ENCODE measurements around the gene RBM15. TPM values are rescaled to one million over a fixed set of nuclear protein-coding genes. Genes with fewer than 3 reads are reported as not detected.

The RBM15 gene
- total and polyA plus RNA-seq, 2 of the 13 experiments (the other 11 are each of a cell fraction or from before 2014, with no cell fraction given): 13.5 to 36.4 TPM

GRCh38 chr1:110312188-110313121, 26.7 kb upstream of the RBM15 start (continued):
- TF ChIP-seq, protein P1, sequence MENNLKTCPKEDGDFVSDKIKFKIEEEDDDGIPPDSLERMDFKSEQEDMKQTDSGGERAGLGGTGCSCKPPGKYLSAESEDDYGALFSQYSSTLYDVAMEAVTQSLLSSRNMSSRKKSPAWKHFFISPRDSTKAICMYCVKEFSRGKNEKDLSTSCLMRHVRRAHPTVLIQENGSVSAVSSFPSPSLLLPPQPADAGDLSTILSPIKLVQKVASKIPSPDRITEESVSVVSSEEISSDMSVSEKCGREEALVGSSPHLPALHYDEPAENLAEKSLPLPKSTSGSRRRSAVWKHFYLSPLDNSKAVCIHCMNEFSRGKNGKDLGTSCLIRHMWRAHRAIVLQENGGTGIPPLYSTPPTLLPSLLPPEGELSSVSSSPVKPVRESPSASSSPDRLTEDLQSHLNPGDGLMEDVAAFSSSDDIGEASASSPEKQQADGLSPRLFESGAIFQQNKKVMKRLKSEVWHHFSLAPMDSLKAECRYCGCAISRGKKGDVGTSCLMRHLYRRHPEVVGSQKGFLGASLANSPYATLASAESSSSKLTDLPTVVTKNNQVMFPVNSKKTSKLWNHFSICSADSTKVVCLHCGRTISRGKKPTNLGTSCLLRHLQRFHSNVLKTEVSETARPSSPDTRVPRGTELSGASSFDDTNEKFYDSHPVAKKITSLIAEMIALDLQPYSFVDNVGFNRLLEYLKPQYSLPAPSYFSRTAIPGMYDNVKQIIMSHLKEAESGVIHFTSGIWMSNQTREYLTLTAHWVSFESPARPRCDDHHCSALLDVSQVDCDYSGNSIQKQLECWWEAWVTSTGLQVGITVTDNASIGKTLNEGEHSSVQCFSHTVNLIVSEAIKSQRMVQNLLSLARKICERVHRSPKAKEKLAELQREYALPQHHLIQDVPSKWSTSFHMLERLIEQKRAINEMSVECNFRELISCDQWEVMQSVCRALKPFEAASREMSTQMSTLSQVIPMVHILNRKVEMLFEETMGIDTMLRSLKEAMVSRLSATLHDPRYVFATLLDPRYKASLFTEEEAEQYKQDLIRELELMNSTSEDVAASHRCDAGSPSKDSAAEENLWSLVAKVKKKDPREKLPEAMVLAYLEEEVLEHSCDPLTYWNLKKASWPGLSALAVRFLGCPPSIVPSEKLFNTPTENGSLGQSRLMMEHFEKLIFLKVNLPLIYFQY (CRISPR knock-in tag; IDR thresholded peaks at IDR 0.05; ENCODE audit: borderline replicate concordance): peak; percentile 47; the same call in 1 of the 2 replicates
- no peak for TF ChIP-seq ZNF543 (CRISPR knock-in tag; IDR thresholded peaks at IDR 0.05)
- TF ChIP-seq ZNF263 (CRISPR knock-in tag; IDR thresholded peaks at IDR 0.05): no peak
- no peak for TF ChIP-seq DPF2 (CRISPR knock-in tag; IDR thresholded peaks at IDR 0.05; ENCODE audit: borderline replicate concordance, low read depth)
- TF ChIP-seq TGIF2 (CRISPR knock-in tag; IDR thresholded peaks at IDR 0.05): 0 out of 2 replicates have a peak, but pooled peaks have one; percentile 18
- TF ChIP-seq GABPB1 (CRISPR knock-in tag; IDR thresholded peaks at IDR 0.05): peak; percentile 29; the same call in 1 of the 2 replicates
- TF ChIP-seq ELF3 (CRISPR knock-in tag; IDR thresholded peaks at IDR 0.05): 0 out of 2 replicates have a peak, but pooled peaks have one; percentile 19
- no peak for TF ChIP-seq ZNF841 (CRISPR knock-in tag; IDR thresholded peaks at IDR 0.05; ENCODE audit: borderline replicate concordance)
- no peak for TF ChIP-seq SKI (IDR thresholded peaks at IDR 0.05; ENCODE audit: partially characterized antibody)
- TF ChIP-seq KDM1A (CRISPR knock-in tag; IDR thresholded peaks at IDR 0.05): no peak
- no peak for TF ChIP-seq JUNB (CRISPR knock-in tag; IDR thresholded peaks at IDR 0.05; ENCODE audit: borderline replicate concordance)
- no peak for TF ChIP-seq SSRP1 (CRISPR knock-in tag; IDR thresholded peaks at IDR 0.05)
- no peak for TF ChIP-seq PRMT3 (CRISPR knock-in tag; IDR thresholded peaks at IDR 0.05; ENCODE audit: borderline replicate concordance, low read depth)
- TF ChIP-seq PHF5A (CRISPR knock-in tag; IDR thresholded peaks at IDR 0.05; ENCODE audit: low read depth, unreplicated experiment): no peak
- 0 out of 2 replicates have a peak, but pooled peaks have one; percentile 25 for TF ChIP-seq ERF (CRISPR knock-in tag; IDR thresholded peaks at IDR 0.05)
- TF ChIP-seq TEAD3 (CRISPR knock-in tag; optimal IDR thresholded peaks at IDR 0.05; ENCODE audit: borderline replicate concordance): peak; percentile 33
- 0 out of 2 replicates have a peak, but pooled peaks have one; percentile 22 for TF ChIP-seq ZNF574 (CRISPR knock-in tag; IDR thresholded peaks at IDR 0.05)
- TF ChIP-seq HNF4A (CRISPR knock-in tag; IDR thresholded peaks at IDR 0.05): no peak
- TF ChIP-seq, protein P2, sequence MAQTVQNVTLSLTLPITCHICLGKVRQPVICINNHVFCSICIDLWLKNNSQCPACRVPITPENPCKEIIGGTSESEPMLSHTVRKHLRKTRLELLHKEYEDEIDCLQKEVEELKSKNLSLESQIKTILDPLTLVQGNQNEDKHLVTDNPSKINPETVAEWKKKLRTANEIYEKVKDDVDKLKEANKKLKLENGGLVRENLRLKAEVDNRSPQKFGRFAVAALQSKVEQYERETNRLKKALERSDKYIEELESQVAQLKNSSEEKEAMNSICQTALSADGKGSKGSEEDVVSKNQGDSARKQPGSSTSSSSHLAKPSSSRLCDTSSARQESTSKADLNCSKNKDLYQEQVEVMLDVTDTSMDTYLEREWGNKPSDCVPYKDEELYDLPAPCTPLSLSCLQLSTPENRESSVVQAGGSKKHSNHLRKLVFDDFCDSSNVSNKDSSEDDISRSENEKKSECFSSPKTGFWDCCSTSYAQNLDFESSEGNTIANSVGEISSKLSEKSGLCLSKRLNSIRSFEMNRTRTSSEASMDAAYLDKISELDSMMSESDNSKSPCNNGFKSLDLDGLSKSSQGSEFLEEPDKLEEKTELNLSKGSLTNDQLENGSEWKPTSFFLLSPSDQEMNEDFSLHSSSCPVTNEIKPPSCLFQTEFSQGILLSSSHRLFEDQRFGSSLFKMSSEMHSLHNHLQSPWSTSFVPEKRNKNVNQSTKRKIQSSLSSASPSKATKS (CRISPR knock-in tag; IDR thresholded peaks at IDR 0.05): no peak

Data from HepG2 (cell line).